ENCODE measurements around the gene CXCL12. TPM values are rescaled to one million over a fixed set of nuclear protein-coding genes. Genes with fewer than 3 reads are reported as not detected.

CXCL12 gene
- polyA plus RNA-seq, 1 donor from 2014 or later: 0.14 TPM

GRCh38 chr10:44348496-44348895, 36.4 kb downstream of the CXCL12 start:
- Histone ChIP-seq H4K20me1 (ENCODE audit: insufficient read depth) (no peaks in the 10 kb centered on the region), H3K27ac (ENCODE audit: low read length) (no peak overlapping the region), H3K4me2 (ENCODE audit: low read length) (no peak overlapping the region), H3K9ac (ENCODE audit: low read length) (no peak overlapping the region), H3K9me3 (ENCODE audit: low read length) (no peaks in the 10 kb centered on the region), H3K79me2 (replicated peaks; ENCODE audit: insufficient read depth, low read length) (no peaks in the 10 kb centered on the region), H3F3A (ENCODE audit: insufficient read depth, low read length, poor library complexity, severe bottlenecking) (no peaks in the 10 kb centered on the region), H3K27me3 (ENCODE audit: insufficient read depth, low read depth, low read length) (no peaks in the 10 kb centered on the region), H3K36me3 (ENCODE audit: insufficient read depth, low read length) (no peaks in the 10 kb centered on the region), H2AFZ (ENCODE audit: low read depth, low read length) (no peak overlapping the region), H3K4me3 (ENCODE audit: low read length) (no peak overlapping the region), H3K9me2 (ENCODE audit: insufficient read depth, low read length) (no peaks in the 10 kb centered on the region)
- TF ChIP-seq SMC3 (conservative IDR thresholded peaks at IDR 0.05; ENCODE audit: poor library complexity) (no peak), MXI1 (conservative IDR thresholded peaks at IDR 0.05; ENCODE audit: poor library complexity, severe bottlenecking) (no peak), RAD21 (conservative IDR thresholded peaks at IDR 0.05) (no peak), POLR2AphosphoS5 (IDR thresholded peaks at IDR 0.05) (no peak), REST (IDR thresholded peaks at IDR 0.05; ENCODE audit: borderline replicate concordance) (no peak), EP300 (conservative IDR thresholded peaks at IDR 0.05; ENCODE audit: poor library complexity, severe bottlenecking) (no peak)

DNA sequence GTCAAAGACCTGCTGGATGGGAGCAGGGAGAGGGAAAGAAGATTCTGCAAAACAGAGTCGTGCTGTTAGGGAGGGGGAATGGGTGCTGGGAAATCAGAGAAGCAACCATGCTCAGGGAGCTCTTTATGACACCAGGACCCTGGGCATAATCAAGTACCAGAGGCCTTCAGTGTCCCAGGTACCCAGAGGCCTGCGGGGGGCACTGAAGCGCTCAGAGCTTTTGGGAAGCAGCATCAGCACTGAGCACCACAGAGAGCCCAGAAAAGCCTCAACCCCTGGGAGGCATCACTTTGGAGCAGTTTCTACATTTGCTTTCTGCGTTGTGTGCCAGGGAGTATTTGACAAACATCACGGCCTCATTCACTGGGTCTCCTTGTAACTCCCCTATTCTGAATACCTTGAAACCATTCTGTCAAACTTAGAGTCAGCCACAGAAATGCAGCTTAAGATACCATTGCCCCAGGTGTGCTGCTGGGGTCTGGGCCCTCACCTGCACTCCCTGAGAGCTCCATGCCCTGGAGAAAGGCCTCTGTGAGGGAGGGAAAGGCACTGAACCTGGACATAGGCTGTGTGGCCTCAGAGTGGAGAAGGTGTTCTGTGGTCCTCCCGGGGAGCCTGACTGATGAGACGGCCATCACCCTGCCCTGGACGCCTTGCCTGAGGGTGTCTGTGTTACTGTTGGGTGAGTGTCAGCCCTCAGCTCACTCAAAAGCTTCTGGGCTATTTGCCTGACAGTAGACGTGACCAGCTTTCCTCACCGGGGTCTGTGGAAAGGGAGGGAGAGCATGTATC, 37.1 kb downstream of the CXCL12 start:
- no peak overlapping the region for H3K9ac ChIP-seq (ENCODE audit: low read length)
- no peaks in the 10 kb centered on the region for H3K27me3 ChIP-seq (ENCODE audit: insufficient read depth, low read depth, low read length)
- TF ChIP-seq RAD21 (conservative IDR thresholded peaks at IDR 0.05) (no peak), EZH2 (IDR thresholded peaks at IDR 0.05; ENCODE audit: borderline replicate concordance, insufficient read depth, low read length, poor library complexity, severe bottlenecking) (no peak), EP300 (conservative IDR thresholded peaks at IDR 0.05; ENCODE audit: poor library complexity, severe bottlenecking) (no peak), CTCF (IDR thresholded peaks at IDR 0.05; ENCODE audit: poor library complexity, severe bottlenecking) (no peak), POLR2AphosphoS5 (IDR thresholded peaks at IDR 0.05) (no peak), REST (IDR thresholded peaks at IDR 0.05; ENCODE audit: borderline replicate concordance) (no peak), TAF1 (IDR thresholded peaks at IDR 0.05; ENCODE audit: low read depth) (no peak), MXI1 (conservative IDR thresholded peaks at IDR 0.05; ENCODE audit: poor library complexity, severe bottlenecking) (no peak), SMC3 (conservative IDR thresholded peaks at IDR 0.05; ENCODE audit: poor library complexity) (no peak)
- no peaks in the 10 kb centered on the region for H3K9me3 ChIP-seq (ENCODE audit: low read length)
- H3F3A ChIP-seq (ENCODE audit: insufficient read depth, low read length, poor library complexity, severe bottlenecking): no peaks in the 10 kb centered on the region
- no peak overlapping the region for H3K27ac ChIP-seq (ENCODE audit: low read length)
- no peaks in the 10 kb centered on the region for H3K36me3 ChIP-seq (ENCODE audit: insufficient read depth, low read length)
- no peak overlapping the region for H3K4me3 ChIP-seq (ENCODE audit: low read length)
- no peaks in the 10 kb centered on the region for H3K9me2 ChIP-seq (ENCODE audit: insufficient read depth, low read length)
- H3K79me2 ChIP-seq (replicated peaks; ENCODE audit: insufficient read depth, low read length): no peaks in the 10 kb centered on the region
- no peaks in the 10 kb centered on the region for H4K20me1 ChIP-seq (ENCODE audit: insufficient read depth)
- H2AFZ ChIP-seq (ENCODE audit: low read depth, low read length): no peak overlapping the region
- no peak overlapping the region for H3K4me2 ChIP-seq (ENCODE audit: low read length)
